Adrenal gland (tissue), 12 donors: ENCODE results near the gene SEPTIN2. TPM values are rescaled to one million over a fixed set of nuclear protein-coding genes. Genes with fewer than 3 reads are reported as not detected.

Source experiments
- DNase-seq, 7 donors: peaks; one replicate each; pipeline ENCODE4 v3.0.0-alpha.2; 2019 to 2020
- H3K27ac ChIP-seq, 5 donors: fragments of 200-600 bp; sonication (generic) in 4 of 5; 1 replicate in 3 of 5; 2 replicates in 2 of 5; pipeline versions ENCODE4 v1.5.1 to v1.8.0; 2016 to 2020; ENCODE audit warnings: mild to moderate bottlenecking in 1 of 5
- H3K27me3 ChIP-seq: fragments of 200-600 bp; 2 replicates; pipeline ENCODE4 v1.8.0; 2021
- H3K36me3 ChIP-seq, 2 donors: fragments of 200-600 bp; replicated peaks in 1 of 2; 1 replicate in 1 of 2; 2 replicates in 1 of 2; pipeline versions ENCODE4 v1.5.1 to v1.8.0; 2018 to 2022
- H3K4me1 ChIP-seq, 2 donors: fragments of 200-600 bp; replicated peaks in 1 of 2; 1 replicate in 1 of 2; 2 replicates in 1 of 2; pipeline versions ENCODE4 v1.5.1 to v1.8.0; 2018 to 2021
- H3K4me3 ChIP-seq, 4 donors: fragments of 200-600 bp; sonication (generic) in 3 of 4; one replicate each; pipeline ENCODE4 v1.5.1; 2016 to 2018
- H3K9me3 ChIP-seq, 3 donors: fragments of 200-600 bp; sonication (generic) in 1 of 3; replicated peaks in 1 of 3; 1 replicate in 2 of 3; 2 replicates in 1 of 3; pipeline versions ENCODE4 v1.5.1 to v1.8.0; 2016 to 2021
- POLR2A ChIP-seq, 2 donors: fragments of 450-650 bp; IDR thresholded peaks; one replicate each; pipeline ENCODE4 v1.6.1; 2017; ENCODE audit warnings: antibody characterized with exemption in 2 of 2, mild to moderate bottlenecking in 2 of 2, moderate library complexity in 1 of 2
- WGBS, 4 donors: extraction: QIAGEN DNeasy Blood & Tissue Kit in 2 of 4; methylation state at CpG; one replicate each; pipeline versions ENCODE4 v1.1.5 to v1.1.7; 2013 to 2017; 5-methylcytosine and 5-hydroxymethylcytosine counted together
- intact Hi-C, 2 donors: fragments of 100-400 bp; cut with DNase I; formaldehyde crosslinking; loops; one replicate each; pipeline versions ENCODE4 v1.14.1 to v1.15.0; 2022 to 2023
- polyA plus RNA-seq, 3 donors: library from polyadenylated mRNA; stranded (reverse); fragments of 200-250 nt in 2 of 3; fragments of 350-450 nt in 1 of 3; fragmentation: Illumina TruSeq in 1 of 3; extraction: RNeasy Lipid Tissue Mini Kit (QIAGEN cat#74804) in 1 of 3; gene quantifications; one replicate each; pipeline ENCODE4 v1.2.3, GENCODE V29; 2013 to 2014
- total RNA-seq, 9 donors: library from RNA; depleted of rRNA in 4 of 9; stranded (reverse); fragments of >200 nt in 4 of 9; fragments of 120-200 nt in 1 of 9; fragmentation: NEBNext Ultra II Directional in 1 of 9; extraction: Animal tissue kit (Norgen Biotek cat#: 25700) in 1 of 9; gene quantifications; one replicate each; pipeline versions ENCODE4 v1.1.0 to v1.2.4, GENCODE V29; 2013 to 2023
- TF ChIP-seq, protein P1 (sequence below), 6 experiments: fragments of 450-650 bp in 4 of 6; fragments of 200-600 bp in 2 of 6; sonication (generic) in 1 of 6; IDR thresholded peaks; 1 replicate in 5 of 6; 2 replicates in 1 of 6; pipeline versions ENCODE4 v1.5.1 to v1.8.0; 2016 to 2021; ENCODE audit warnings: antibody characterized with exemption in 6 of 6, mild to moderate bottlenecking in 2 of 6, moderate library complexity in 1 of 6
- donor health status: healthy with polysubstance abuse.
- donor health status: Bipolar disorder and iron deficiency.
- donor health status: DM: yes; HTN: yes; CAD: no.
- donor health status: DM: no; HTN: no; CAD: no.
- donor health status: DM: no; HTN: no; CAD: no.
- donor health status: DM: yes; HTN: yes; CAD: no.

SEPTIN2 gene
- total and polyA plus RNA-seq, 12 donors: 108 to 368 (median 251) TPM

GRCh38 chr2:241357531-241357930, 41.8 kb downstream of the SEPTIN2 start:
- peaks cover 0 to 12% of the 10 kb centered on the region in 2 donors for H3K36me3 ChIP-seq
- H3K9me3 ChIP-seq: no peaks in the 10 kb centered on the region
- H3K4me3 ChIP-seq: peak overlapping the region in 1 of 4 donors; percentile 63
- peaks cover 20 to 26% of the 10 kb centered on the region in 2 donors for H3K4me1 ChIP-seq
- intact Hi-C loops: no loop called here
- no peak for DNase-seq
- H3K27ac ChIP-seq: no peak overlapping the region
- H3K27me3 ChIP-seq: no peaks in the 10 kb centered on the region
- 47 to 71% (median 58%) methylated on average over 3 of the region's 3 CpGs for WGBS, 4 donors
- TF ChIP-seq, protein P1, sequence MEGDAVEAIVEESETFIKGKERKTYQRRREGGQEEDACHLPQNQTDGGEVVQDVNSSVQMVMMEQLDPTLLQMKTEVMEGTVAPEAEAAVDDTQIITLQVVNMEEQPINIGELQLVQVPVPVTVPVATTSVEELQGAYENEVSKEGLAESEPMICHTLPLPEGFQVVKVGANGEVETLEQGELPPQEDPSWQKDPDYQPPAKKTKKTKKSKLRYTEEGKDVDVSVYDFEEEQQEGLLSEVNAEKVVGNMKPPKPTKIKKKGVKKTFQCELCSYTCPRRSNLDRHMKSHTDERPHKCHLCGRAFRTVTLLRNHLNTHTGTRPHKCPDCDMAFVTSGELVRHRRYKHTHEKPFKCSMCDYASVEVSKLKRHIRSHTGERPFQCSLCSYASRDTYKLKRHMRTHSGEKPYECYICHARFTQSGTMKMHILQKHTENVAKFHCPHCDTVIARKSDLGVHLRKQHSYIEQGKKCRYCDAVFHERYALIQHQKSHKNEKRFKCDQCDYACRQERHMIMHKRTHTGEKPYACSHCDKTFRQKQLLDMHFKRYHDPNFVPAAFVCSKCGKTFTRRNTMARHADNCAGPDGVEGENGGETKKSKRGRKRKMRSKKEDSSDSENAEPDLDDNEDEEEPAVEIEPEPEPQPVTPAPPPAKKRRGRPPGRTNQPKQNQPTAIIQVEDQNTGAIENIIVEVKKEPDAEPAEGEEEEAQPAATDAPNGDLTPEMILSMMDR (IDR thresholded peaks at IDR 0.05): no peak
- no peak for TF ChIP-seq POLR2A (IDR thresholded peaks at IDR 0.05)

DNA sequence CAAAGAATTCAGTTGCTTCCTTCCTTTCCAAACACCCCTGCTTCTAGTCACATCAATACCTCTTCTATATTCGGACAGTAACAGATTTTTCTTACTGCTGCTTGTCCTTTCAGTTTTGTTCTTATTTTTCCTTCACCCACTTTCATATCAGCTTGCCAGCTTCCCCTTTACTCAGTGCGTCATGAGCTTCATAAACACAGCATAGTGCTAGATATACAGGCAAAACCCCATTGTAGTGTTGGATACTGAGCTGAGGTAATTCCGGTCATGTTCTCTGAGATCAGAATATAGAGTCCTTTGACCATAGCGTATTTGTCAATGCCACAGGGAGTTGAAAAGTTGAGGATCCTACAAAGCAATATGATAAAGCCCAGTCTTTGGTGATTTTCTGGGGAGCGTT, 42.7 kb downstream of the SEPTIN2 start:
- intact Hi-C loops: no loop called here
- no peaks in the 10 kb centered on the region for H3K9me3 ChIP-seq
- TF ChIP-seq, protein P1 (IDR thresholded peaks at IDR 0.05): no peak
- TF ChIP-seq POLR2A (IDR thresholded peaks at IDR 0.05): no peak
- no peaks in the 10 kb centered on the region for H3K27me3 ChIP-seq
- H3K36me3 ChIP-seq: peaks cover 0 to 4% of the 10 kb centered on the region in 2 donors
- peak overlapping the region in 1 of 5 donors; percentile 32 for H3K27ac ChIP-seq
- DNase-seq: peak in 1 of 7 donors; percentile 19
- peaks cover 23 to 29% of the 10 kb centered on the region in 2 donors for H3K4me1 ChIP-seq
- H3K4me3 ChIP-seq: no peak overlapping the region
- WGBS, 4 donors: 65 to 72% (median 68%) methylated on average over 5 of the region's 5 CpGs

GRCh38 chr2:241359481-241360045, 43.8 kb downstream of the SEPTIN2 start:
- Histone ChIP-seq H3K27me3 (no peaks in the 10 kb centered on the region), H3K4me1 (peaks cover 28 to 40% of the 10 kb centered on the region in 2 donors), H3K27ac (no peak overlapping the region), H3K4me3 (no peak overlapping the region), H3K9me3 (no peaks in the 10 kb centered on the region), H3K36me3 (no peaks in the 10 kb centered on the region)
- 85 to 87% (median 86%) methylated on average over 7 of the region's 7 CpGs for WGBS, 4 donors
- no peak for TF ChIP-seq POLR2A (IDR thresholded peaks at IDR 0.05)
- TF ChIP-seq, protein P1 (IDR thresholded peaks at IDR 0.05): no peak
- DNase-seq: no peak
- intact Hi-C loops: loop anchor here in 1 of 2 donors (10.0 kb wide), 1 partner anchor 145 kb away; the partner anchor contains the start of gene STK25

DNA sequence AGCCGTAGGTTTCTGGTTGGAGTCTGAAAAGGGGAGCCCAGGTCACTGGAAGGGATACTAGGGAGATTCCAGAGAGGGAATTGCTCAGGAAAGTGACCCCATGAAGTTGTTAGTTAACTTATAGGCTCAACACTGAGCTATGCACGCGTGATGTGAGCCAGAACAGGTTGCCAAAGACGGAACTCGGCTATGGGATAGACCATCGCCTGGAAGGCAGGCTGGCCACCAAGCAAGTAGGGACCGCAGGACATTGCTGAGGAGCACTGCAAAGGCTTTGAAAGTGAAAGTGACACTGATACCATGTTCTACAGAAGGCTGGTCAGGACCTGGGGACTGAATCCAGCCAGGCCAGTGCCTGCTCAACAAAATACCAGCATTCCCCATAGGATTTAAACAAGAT, 47.7 kb downstream of the SEPTIN2 start:
- Histone ChIP-seq H3K36me3 (no peaks in the 10 kb centered on the region), H3K9me3 (no peaks in the 10 kb centered on the region), H3K4me3 (no peak overlapping the region), H3K4me1 (peaks cover 8 to 47% of the 10 kb centered on the region in 2 donors), H3K27ac (peak overlapping the region in 2 of 5 donors; percentile 41 to 44), H3K27me3 (no peaks in the 10 kb centered on the region)
- intact Hi-C loops: loop anchor here in 1 of 2 donors (10.0 kb wide), 1 partner anchor 141 kb away; the partner anchor contains the start of gene STK25
- DNase-seq: no peak
- 82 to 91% (median 89%) methylated on average over 7 of the region's 7 CpGs for WGBS, 4 donors
- no peak for TF ChIP-seq POLR2A (IDR thresholded peaks at IDR 0.05)
- TF ChIP-seq, protein P1 (IDR thresholded peaks at IDR 0.05): no peak
